Measurements from ENCODE around the gene SFTPA1.

GRCh38 chr10:79585870-79586527 lies 24.7 kb upstream of the SFTPA1 start:
- TF ChIP-seq BCLAF1 (IDR thresholded peaks at IDR 0.05; ENCODE audit: borderline replicate concordance in 1 of 2, control insufficient read depth in 1 of 2, low read depth in 2 of 2, low read length in 1 of 2) (no peak), ESRRA (IDR thresholded peaks at IDR 0.05; ENCODE audit: borderline replicate concordance, low read depth) (no peak), CBX2 (IDR thresholded peaks at IDR 0.05; ENCODE audit: insufficient read depth, low read length, poor library complexity, severe bottlenecking) (no peak), CREB3 (tag; conservative IDR thresholded peaks at IDR 0.05; ENCODE audit: low read depth) (no peak), HNRNPUL1 (IDR thresholded peaks at IDR 0.05; ENCODE audit: low read length) (no peak), ZKSCAN3 (CRISPR knock-in tag; IDR thresholded peaks at IDR 0.05) (no peak), REST (IDR thresholded peaks at IDR 0.05; ENCODE audit: borderline replicate concordance) (no peak), REST (CRISPR knock-in tag; IDR thresholded peaks at IDR 0.05; ENCODE audit: low read depth) (no peak), CTCF (IDR thresholded peaks at IDR 0.05 in 2 of 3, conservative IDR thresholded peaks at IDR 0.05 in 1 of 3; ENCODE audit: insufficient read depth in 2 of 3, low read depth in 1 of 3, low read length in 3 of 3) (no peak), ZNF76 (CRISPR knock-in tag; IDR thresholded peaks at IDR 0.05; ENCODE audit: borderline replicate concordance) (no peak)

Measured in K562 (cell line).